Gastrocnemius medialis (tissue), 4 donors: ENCODE data around the gene TGDS.

Source experiments
- POLR2A ChIP-seq, 2 donors: fragments of 450-650 bp; IDR thresholded peaks; one replicate each; pipeline ENCODE4 v1.6.1; 2017; ENCODE audit warnings: antibody characterized with exemption in 2 of 2, mild to moderate bottlenecking in 2 of 2, moderate library complexity in 2 of 2
- TF ChIP-seq, protein P1 (sequence below), 5 experiments: fragments of 450-650 bp in 3 of 5; fragments of 200-600 bp in 2 of 5; sonication (generic) in 2 of 5; IDR thresholded peaks in 4 of 5; conservative IDR thresholded peaks in 1 of 5; 1 replicate in 4 of 5; 2 replicates in 1 of 5; pipeline ENCODE4 v1.5.1; 2016 to 2019; ENCODE audit warnings: antibody characterized with exemption in 5 of 5, mild to moderate bottlenecking in 3 of 5, moderate library complexity in 3 of 5

DNA sequence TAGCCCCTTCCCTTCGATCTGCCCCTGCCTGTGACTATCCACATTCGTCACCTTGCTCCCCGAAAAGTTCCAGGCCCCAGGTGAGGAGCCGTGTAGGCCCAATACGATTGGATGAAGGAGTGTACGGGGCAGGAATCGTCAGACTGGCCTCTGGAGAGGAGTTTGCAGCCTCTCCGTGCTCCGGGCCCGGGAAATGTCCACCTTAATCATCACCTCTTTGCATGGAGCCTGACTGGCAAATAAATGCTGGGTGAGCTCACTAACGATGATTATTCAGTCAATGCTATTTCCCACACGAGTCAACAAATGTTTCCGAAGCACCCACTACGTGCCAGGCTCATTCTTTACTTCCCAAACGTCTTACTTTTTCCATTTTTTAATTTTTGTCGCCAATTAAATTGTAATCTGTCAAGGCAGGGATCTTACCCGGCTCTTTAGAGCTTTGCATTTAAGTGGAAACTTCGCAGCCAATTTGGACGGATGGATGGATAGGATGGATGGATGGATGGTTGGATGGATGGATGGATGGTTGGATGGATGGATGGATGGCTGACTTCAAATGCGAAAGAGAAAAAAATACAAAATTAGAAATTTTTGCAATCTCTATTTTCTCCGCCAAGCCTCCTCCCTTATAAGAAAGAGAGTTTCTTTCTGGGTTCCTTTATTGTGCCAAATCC, 45.8 kb downstream of the TGDS start:
- TF ChIP-seq, protein P1, sequence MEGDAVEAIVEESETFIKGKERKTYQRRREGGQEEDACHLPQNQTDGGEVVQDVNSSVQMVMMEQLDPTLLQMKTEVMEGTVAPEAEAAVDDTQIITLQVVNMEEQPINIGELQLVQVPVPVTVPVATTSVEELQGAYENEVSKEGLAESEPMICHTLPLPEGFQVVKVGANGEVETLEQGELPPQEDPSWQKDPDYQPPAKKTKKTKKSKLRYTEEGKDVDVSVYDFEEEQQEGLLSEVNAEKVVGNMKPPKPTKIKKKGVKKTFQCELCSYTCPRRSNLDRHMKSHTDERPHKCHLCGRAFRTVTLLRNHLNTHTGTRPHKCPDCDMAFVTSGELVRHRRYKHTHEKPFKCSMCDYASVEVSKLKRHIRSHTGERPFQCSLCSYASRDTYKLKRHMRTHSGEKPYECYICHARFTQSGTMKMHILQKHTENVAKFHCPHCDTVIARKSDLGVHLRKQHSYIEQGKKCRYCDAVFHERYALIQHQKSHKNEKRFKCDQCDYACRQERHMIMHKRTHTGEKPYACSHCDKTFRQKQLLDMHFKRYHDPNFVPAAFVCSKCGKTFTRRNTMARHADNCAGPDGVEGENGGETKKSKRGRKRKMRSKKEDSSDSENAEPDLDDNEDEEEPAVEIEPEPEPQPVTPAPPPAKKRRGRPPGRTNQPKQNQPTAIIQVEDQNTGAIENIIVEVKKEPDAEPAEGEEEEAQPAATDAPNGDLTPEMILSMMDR (IDR thresholded peaks at IDR 0.05 in 4 of 5, conservative IDR thresholded peaks at IDR 0.05 in 1 of 5) = no peak
- no peak for TF ChIP-seq POLR2A (IDR thresholded peaks at IDR 0.05)
